ENCODE results near the gene PCDHB11. TPM values are rescaled to one million over a fixed set of nuclear protein-coding genes. Genes with fewer than 3 reads are reported as not detected.
"Not testable (repeated sequence)": the region's sequence is repeated elsewhere in the genome, so short reads cannot be mapped to it uniquely, and the experiment has no call there.

The PCDHB11 gene
- total RNA-seq, 2 experiments from 2014 or later: not detected

DNA sequence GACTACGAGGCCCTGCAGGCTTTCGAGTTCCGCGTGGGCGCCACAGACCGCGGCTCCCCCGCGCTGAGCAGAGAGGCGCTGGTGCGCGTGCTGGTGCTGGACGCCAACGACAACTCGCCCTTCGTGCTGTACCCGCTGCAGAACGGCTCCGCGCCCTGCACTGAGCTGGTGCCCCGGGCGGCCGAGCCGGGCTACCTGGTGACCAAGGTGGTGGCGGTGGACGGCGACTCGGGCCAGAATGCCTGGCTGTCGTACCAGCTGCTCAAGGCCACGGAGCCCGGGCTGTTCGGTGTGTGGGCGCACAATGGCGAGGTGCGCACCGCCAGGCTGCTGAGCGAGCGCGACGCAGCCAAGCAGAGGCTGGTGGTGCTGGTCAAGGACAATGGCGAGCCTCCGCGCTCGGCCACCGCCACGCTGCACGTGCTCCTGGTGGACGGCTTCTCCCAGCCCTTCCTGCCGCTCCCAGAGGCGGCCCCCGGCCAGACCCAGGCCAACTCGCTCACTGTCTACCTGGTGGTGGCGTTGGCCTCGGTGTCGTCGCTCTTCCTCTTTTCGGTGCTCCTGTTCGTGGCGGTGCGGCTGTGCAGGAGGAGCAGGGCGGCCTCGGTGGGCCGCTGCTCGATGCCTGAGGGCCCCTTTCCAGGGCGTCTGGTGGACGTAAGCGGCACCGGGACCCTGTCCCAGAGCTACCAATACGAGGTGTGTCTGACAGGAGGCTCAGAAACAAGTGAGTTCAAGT is 15.1 kb upstream of the PCDHB11 start:
- POLR2A ChIA-PET, CTCF ChIA-PET: not testable (repeated sequence)

DNA sequence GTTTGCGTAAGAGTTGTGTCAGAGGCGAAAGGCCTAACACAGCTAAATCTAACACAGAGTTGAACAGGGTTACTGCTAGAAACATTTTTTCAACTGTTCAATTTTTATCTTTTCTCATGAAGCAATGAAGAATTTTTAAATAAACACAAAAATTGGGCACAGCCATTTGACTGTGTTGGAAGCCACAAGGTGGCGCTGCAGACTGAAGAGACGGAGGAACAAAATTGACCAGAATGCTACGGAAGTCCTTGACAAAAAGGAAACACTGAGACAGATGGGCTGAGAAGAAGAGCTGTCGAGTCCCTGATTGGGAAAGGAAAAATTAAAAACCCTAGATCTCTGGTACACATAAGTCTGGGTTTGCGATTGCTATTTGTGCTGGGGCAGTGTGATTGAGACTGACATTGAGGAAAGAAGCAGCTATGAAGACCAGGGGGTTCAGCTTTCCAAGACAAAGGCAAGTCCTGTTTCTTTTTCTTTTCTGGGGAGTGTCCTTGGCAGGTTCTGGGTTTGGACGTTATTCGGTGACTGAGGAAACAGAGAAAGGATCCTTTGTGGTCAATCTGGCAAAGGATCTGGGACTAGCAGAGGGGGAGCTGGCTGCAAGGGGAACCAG is 12.4 kb upstream of the PCDHB11 start, which contains the start of gene PCDHB9:
Gene PCDHB9 (plus strand): TSS at position 265 of the 616 bp plus-strand sequence. CDS start 158 bp downstream, at position 423.
- ChIA-PET POLR2A (no interaction called here), CTCF (interaction anchor here (0.8 kb wide), 1 partner anchor 134 kb away, joined by 3 read pairs; the partner anchor contains the start of gene TAF7)

DNA sequence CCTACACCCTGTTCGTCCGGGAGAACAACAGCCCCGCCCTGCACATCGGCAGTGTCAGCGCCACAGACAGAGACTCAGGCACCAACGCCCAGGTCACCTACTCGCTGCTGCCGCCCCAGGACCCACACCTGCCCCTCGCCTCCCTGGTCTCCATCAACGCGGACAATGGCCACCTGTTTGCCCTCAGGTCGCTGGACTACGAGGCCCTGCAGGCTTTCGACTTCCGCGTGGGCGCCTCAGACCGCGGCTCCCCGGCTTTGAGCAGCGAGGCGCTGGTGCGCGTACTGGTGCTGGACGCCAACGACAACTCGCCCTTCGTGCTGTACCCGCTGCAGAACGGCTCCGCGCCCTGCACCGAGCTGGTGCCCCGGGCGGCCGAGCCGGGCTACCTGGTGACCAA is 10.7 kb upstream of the PCDHB11 start:
- POLR2A ChIA-PET: interaction anchor here (0.6 kb wide), 1 partner anchor 431 kb away, joined by 3 read pairs; no protein-coding TSS in a partner anchor
- CTCF ChIA-PET: not testable (repeated sequence)

DNA sequence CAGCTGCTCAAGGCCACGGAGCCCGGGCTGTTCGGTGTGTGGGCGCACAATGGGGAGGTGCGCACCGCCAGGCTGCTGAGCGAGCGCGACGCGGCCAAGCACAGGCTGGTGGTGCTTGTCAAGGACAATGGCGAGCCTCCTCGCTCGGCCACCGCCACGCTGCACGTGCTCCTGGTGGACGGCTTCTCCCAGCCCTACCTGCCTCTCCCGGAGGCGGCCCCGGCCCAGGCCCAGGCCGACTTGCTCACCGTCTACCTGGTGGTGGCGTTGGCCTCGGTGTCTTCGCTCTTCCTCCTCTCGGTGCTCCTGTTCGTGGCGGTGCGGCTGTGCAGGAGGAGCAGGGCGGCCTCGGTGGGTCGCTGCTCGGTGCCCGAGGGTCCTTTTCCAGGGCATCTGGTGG is 10.3 kb upstream of the PCDHB11 start:
- POLR2A ChIA-PET, CTCF ChIA-PET: not testable (repeated sequence)

DNA sequence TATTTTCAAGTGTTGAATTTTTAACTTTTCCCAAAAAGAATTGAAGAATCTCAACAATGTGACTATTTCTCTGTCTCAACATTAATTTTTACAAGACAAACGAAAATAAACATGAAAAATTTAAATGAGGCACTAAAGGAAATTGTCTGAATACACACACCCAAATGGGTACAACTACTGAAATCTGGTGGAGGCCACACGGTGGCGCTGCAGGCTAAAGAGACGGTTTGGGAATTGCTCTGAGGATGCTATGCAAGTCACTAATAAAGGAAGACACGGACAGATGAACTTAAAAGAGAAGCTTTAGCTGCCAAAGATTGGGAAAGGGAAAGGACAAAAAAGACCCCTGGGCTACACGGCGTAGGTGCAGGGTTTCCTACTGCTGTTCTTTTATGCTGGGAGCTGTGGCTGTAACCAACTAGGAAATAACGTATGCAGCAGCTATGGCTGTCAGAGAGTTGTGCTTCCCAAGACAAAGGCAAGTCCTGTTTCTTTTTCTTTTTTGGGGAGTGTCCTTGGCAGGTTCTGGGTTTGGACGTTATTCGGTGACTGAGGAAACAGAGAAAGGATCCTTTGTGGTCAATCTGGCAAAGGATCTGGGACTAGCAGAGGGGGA is 7.2 kb upstream of the PCDHB11 start, which contains the start of gene PCDHB10:
Gene PCDHB10 (plus strand): TSS at position 244 of the 616 bp plus-strand sequence. CDS start 200 bp downstream, at position 444.
- ChIA-PET CTCF (no interaction called here), POLR2A (no interaction called here)

DNA sequence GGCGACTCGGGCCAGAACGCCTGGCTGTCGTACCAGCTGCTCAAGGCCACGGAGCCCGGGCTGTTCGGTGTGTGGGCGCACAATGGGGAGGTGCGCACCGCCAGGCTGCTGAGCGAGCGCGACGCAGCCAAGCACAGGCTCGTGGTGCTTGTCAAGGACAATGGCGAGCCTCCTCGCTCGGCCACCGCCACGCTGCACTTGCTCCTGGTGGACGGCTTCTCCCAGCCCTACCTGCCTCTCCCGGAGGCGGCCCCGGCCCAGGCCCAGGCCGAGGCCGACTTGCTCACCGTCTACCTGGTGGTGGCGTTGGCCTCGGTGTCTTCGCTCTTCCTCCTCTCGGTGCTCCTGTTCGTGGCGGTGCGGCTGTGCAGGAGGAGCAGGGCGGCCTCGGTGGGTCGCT is 5.1 kb upstream of the PCDHB11 start:
- POLR2A ChIA-PET, CTCF ChIA-PET: not testable (repeated sequence)

DNA sequence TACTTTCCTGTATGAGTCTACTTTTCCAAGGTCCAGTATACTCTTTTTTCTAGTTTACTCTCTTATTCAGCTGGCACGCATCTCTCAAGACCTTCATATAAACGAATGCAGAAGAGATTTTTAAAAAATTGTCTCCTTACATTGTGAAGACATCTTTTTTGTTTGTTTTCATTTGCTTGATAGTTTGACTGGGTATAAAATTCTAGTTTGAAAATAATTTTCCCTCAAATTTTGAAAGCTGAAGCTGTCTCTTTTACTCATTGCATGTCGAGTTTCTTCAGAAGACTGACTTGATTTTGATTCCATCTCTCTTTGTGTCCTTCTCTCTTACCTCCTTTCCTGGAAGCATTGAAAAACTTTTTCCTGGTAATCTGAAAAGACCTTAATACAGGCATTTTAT is 3.1 kb upstream of the PCDHB11 start:
- ChIA-PET POLR2A (no interaction called here), CTCF (no interaction called here)

DNA sequence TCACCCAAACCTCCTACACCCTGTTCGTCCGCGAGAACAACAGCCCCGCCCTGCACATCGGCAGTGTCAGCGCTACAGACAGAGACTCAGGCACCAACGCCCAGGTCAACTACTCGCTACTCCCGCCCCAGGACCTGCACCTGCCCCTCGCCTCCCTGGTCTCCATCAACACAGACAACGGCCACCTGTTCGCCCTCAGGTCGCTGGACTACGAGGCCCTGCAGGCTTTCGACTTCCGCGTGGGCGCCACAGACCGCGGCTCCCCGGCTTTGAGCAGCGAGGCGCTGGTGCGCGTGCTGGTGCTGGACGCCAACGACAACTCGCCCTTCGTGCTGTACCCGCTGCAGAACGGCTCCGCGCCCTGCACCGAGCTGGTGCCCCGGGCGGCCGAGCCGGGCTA is 1.7 kb downstream of the PCDHB11 start:
- CTCF ChIA-PET, POLR2A ChIA-PET: not testable (repeated sequence)

DNA sequence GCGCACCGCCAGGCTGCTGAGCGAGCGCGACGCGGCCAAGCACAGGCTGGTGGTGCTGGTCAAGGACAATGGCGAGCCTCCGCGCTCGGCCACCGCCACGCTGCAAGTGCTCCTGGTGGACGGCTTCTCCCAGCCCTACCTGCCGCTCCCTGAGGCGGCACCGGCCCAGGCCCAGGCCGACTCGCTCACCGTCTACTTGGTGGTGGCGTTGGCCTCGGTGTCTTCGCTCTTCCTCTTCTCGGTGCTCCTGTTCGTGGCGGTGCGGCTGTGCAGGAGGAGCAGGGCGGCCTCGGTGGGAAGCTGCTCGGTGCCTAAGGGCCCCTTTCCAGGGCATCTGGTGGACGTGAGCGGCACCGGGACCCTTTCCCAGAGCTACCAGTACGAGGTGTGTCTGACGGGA is 2.2 kb downstream of the PCDHB11 start:
- POLR2A ChIA-PET: not testable (repeated sequence)
- CTCF ChIA-PET: interaction anchor here (0.7 kb wide), 1 partner anchor 357 kb away, joined by 3 read pairs; no protein-coding TSS in a partner anchor

DNA sequence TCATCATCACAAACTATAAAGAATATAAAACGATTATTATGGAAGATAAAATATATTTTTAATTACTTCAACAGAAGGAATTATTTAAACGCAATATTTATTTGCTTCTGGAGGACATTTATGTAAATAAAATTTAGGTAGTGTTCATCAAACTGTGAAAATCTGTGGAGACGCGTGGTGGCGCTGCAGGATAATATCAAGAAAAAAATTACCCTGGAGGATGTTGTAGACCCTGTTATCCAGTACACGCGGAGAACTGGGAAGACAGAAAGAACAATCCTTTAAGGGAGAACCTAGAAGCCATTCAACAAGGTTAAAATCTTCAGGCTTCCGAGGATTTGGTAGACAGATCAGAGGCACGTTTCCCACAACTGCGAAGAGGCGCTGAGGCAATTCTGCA is 9.1 kb downstream of the PCDHB11 start, which contains the start of gene PCDHB12:
Gene PCDHB12 (plus strand): TSS at position 242 of the 400 bp plus-strand sequence. CDS start 189 bp downstream, outside the sequence.
- CTCF ChIA-PET: interaction anchor here (0.9 to 1.1 kb wide), 2 partner anchors 143 to 349 kb away, joined by 3 to 4 read pairs; no protein-coding TSS in a partner anchor
- POLR2A ChIA-PET: no interaction called here

DNA sequence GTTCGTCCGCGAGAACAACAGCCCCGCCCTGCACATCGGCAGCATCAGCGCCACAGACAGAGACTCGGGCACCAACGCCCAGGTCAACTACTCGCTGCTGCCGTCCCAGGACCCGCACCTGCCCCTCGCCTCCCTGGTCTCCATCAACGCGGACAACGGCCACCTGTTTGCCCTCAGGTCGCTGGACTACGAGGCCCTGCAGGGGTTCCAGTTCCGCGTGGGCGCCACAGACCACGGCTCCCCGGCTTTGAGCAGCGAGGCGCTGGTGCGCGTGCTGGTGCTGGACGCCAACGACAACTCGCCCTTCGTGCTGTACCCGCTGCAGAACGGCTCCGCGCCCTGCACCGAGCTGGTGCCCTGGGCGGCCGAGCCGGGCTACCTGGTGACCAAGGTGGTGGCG is 10.9 kb downstream of the PCDHB11 start:
- POLR2A ChIA-PET, CTCF ChIA-PET: not testable (repeated sequence)

DNA sequence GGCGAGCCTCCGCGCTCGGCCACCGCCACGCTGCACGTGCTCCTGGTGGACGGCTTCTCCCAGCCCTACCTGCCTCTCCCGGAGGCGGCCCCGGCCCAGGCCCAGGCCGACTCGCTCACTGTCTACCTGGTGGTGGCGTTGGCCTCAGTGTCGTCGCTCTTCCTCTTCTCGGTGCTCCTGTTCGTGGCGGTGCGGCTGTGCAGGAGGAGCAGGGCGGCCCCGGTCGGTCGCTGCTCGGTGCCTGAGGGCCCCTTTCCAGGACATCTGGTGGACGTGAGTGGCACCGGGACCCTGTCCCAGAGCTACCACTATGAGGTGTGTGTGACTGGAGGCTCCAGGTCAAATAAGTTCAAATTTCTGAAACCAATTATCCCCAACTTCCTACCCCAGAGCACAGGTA is 11.4 kb downstream of the PCDHB11 start:
- CTCF ChIA-PET, POLR2A ChIA-PET: not testable (repeated sequence)

DNA sequence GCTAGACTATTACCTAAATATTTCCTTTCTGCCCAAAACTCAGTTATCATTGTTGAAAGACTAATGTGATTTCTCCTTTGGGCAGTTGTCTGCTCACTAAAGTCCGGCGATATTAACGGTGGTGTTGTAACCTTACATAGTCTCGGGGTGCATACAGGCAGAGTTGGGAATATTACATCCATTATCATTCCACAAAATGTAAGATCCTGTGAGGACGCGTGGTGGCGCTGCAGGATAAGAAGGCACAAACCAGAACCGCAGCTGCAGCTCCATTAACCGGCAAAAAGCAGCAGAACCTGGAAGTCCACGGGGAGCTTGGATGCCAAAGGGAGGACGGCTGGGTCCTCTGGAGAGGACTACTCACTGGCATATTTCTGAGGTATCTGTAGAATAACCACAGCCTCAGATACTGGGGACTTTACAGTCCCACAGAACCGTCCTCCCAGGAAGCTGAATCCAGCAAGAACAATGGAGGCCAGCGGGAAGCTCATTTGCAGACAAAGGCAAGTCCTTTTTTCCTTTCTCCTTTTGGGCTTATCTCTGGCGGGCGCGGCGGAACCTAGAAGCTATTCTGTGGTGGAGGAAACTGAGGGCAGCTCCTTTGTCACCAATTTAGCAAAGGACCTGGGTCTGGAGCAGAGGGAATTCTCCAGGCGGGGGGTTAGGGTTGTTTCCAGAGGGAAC is 14.4 kb downstream of the PCDHB11 start, which contains the start of gene PCDHB13:
Gene PCDHB13 (plus strand): TSS at position 264 of the 684 bp plus-strand sequence. CDS start 205 bp downstream, at position 469.
- CTCF ChIA-PET: not testable (repeated sequence)
- POLR2A ChIA-PET: interaction anchor here (0.7 kb wide), 1 partner anchor 272 kb away, joined by 3 read pairs; no protein-coding TSS in a partner anchor

DNA sequence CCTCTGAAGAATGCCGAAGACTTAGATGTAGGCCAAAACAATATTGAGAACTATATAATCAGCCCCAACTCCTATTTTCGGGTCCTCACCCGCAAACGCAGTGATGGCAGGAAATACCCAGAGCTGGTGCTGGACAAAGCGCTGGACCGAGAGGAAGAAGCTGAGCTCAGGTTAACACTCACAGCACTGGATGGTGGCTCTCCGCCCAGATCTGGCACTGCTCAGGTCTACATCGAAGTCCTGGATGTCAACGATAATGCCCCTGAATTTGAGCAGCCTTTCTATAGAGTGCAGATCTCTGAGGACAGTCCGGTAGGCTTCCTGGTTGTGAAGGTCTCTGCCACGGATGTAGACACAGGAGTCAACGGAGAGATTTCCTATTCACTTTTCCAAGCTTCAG is 15.2 kb downstream of the PCDHB11 start:
- POLR2A ChIA-PET: interaction anchor here (0.7 kb wide), 1 partner anchor 271 kb away, joined by 3 read pairs; no protein-coding TSS in a partner anchor
- CTCF ChIA-PET: not testable (repeated sequence)

DNA sequence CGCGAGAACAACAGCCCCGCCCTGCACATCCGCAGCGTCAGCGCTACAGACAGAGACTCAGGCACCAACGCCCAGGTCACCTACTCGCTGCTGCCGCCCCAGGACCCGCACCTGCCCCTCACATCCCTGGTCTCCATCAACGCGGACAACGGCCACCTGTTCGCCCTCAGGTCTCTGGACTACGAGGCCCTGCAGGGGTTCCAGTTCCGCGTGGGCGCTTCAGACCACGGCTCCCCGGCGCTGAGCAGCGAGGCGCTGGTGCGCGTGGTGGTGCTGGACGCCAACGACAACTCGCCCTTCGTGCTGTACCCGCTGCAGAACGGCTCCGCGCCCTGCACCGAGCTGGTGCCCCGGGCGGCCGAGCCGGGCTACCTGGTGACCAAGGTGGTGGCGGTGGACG is 16.1 kb downstream of the PCDHB11 start:
- CTCF ChIA-PET, POLR2A ChIA-PET: not testable (repeated sequence)

DNA sequence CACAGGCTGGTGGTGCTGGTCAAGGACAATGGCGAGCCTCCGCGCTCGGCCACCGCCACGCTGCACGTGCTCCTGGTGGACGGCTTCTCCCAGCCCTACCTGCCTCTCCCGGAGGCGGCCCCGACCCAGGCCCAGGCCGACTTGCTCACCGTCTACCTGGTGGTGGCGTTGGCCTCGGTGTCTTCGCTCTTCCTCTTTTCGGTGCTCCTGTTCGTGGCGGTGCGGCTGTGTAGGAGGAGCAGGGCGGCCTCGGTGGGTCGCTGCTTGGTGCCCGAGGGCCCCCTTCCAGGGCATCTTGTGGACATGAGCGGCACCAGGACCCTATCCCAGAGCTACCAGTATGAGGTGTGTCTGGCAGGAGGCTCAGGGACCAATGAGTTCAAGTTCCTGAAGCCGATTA is 16.6 kb downstream of the PCDHB11 start:
- POLR2A ChIA-PET, CTCF ChIA-PET: not testable (repeated sequence)

DNA sequence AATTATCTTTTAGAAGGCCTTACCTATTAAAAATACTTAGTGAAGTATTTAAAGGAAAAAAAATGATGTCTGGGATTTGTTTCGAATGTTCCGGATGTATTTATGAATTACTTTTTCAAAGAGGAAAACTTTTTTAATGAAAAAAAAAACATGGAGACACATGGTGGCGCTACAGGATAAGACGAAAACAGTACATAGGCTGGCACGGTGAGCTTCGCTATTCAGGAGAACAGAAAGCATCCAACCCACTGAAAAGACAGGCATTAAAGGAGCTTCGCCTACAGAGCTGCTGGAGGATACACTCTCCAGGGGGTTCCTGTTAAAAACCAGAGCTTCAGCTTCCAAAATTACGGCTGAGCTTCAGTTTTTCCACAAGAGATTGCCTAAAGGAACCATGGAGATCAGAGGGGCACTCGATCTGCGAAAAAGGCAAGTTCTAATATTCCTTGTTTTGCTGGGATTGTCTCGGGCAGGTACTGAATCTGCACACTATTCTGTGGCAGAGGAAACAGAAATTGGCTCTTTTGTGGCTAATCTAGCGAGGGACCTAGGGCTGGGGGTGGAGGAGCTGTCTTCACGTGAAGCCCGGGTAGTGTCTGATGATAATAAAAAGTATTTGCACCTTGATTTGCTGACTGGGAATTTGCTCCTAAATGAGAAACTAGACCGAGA is 23.8 kb downstream of the PCDHB11 start, which contains the start of gene PCDHB14:
Gene PCDHB14 (plus strand): TSS at position 232 of the 672 bp plus-strand sequence. CDS start 163 bp downstream, at position 395.
- CTCF ChIA-PET: no interaction called here
- POLR2A ChIA-PET: no interaction called here

DNA sequence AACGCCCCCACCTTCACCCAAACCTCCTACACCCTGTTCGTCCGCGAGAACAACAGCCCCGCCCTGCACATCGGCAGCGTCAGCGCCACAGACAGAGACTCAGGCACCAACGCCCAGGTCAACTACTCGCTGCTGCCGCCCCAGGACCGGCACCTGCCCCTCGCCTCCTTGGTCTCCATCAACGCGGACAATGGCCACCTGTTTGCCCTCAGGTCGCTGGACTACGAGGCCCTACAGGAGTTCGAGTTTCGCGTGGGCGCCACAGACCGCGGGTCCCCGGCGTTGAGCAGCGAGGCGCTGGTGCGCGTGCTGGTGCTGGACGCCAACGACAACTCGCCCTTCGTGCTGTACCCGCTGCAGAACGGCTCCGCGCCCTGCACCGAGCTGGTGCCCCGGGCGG is 25.4 kb downstream of the PCDHB11 start:
- CTCF ChIA-PET, POLR2A ChIA-PET: not testable (repeated sequence)

DNA sequence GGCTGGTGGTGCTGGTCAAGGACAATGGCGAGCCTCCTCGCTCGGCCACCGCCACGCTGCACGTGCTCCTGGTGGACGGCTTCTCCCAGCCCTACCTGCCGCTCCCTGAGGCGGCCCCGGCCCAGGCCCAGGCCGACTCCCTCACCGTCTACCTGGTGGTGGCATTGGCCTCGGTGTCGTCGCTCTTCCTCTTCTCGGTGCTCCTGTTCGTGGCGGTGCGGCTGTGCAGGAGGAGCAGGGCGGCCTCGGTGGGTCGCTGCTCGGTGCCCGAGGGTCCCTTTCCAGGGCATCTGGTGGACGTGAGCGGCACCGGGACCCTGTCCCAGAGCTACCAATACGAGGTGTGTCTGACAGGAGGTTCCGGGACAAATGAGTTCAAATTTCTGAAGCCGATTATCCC is 26.0 kb downstream of the PCDHB11 start:
- CTCF ChIA-PET, POLR2A ChIA-PET: not testable (repeated sequence)

Measured in activated CD8-positive, alpha-beta memory T cell treated with anti-CD3 and anti-CD28 coated beads for 36 hours (primary cell).